Measurements from ENCODE around the gene ULBP3.

- no peak for TF ChIP-seq CTCF (IDR thresholded peaks at IDR 0.05)
- TF ChIP-seq ZFX (IDR thresholded peaks at IDR 0.05; ENCODE audit: borderline replicate concordance): no peak
Observed at GRCh38 chr6:150056916-150057315, 12.0 kb downstream of the ULBP3 start.

Measured in 22Rv1 (cell line).